SK-N-SH (cell line): ENCODE measurements around the gene F5. TPM values are rescaled to one million over a fixed set of nuclear protein-coding genes. Genes with fewer than 3 reads are reported as not detected.

Experiments
- CTCF ChIA-PET: fragments of 300-600, 350-600 bp; formaldehyde crosslinking; extraction: SDS; loops from one replicate; lab custom pipeline; 2021; lab: Yijun Ruan, JAX
- POLR2A ChIA-PET: fragments of 350-600 bp; sonication (Branson Sonifier 250); formaldehyde crosslinking; extraction: SDS; loops from one replicate; lab custom pipeline; 2020; ENCODE audit warnings: antibody characterized with exemption, inconsistent platforms; lab: Yijun Ruan, JAX
- DNase-seq: peaks from one replicate; pipeline ENCODE4 v3.0.0; 2012
- H2AFZ ChIP-seq: fragments of 200-600 bp; sonication (generic); 2 replicates; pipeline ENCODE4 v1.8.1; 2016; ENCODE audit warnings: antibody characterized with exemption, mild to moderate bottlenecking, low read depth
- H3F3A ChIP-seq: fragments of 200-600 bp; sonication (generic); replicated peaks from 2 replicates; pipeline ENCODE3; 2016; ENCODE audit warnings: antibody characterized with exemption, mild to moderate bottlenecking; ENCODE audit not compliant: insufficient read depth
- H3K27ac ChIP-seq, 2 experiments: fragments of 200-500 bp in 1 of 2; fragments of 200-600 bp in 1 of 2; sonication (Bioruptor generic) in 1 of 2; sonication (generic), shearing (Covaris generic) in 1 of 2; 2 replicates each; pipeline versions ENCODE4 v1.5.1 to v1.6.1; 2014 to 2016; ENCODE audit warnings: low read depth in 2 of 2, inconsistent platforms in 1 of 2, low read length in 1 of 2, mild to moderate bottlenecking in 1 of 2, mixed read lengths in 1 of 2
- H3K27me3 ChIP-seq: fragments of 200-600 bp; sonication (generic), shearing (Covaris generic); 2 replicates; pipeline ENCODE4 v1.6.1; 2016; ENCODE audit warnings: mixed run types; ENCODE audit not compliant: insufficient read depth
- H3K36me3 ChIP-seq, 2 experiments: fragments of 200-500 bp in 1 of 2; fragments of 200-600 bp in 1 of 2; sonication (Bioruptor generic) in 1 of 2; sonication (generic) in 1 of 2; replicated peaks in 1 of 2; 2 replicates each; pipeline versions ENCODE3 to v1.5.1; 2014 to 2016; ENCODE audit warnings: low read length in 1 of 2, mild to moderate bottlenecking in 1 of 2; ENCODE audit not compliant: insufficient read depth in 2 of 2, control insufficient read depth in 1 of 2
- H3K4me1 ChIP-seq, 2 experiments: fragments of 200-500 bp in 1 of 2; fragments of 200-600 bp in 1 of 2; sonication (Bioruptor generic) in 1 of 2; sonication (generic), shearing (Covaris generic) in 1 of 2; 2 replicates each; pipeline versions ENCODE4 v1.5.1 to v1.6.1; 2014 to 2016; ENCODE audit warnings: low read depth in 1 of 2, low read length in 1 of 2, mixed run types in 1 of 2; ENCODE audit not compliant: insufficient read depth in 2 of 2, control insufficient read depth in 1 of 2
- H3K4me2 ChIP-seq: fragments of 200-600 bp; sonication (generic), shearing (Covaris generic); 2 replicates; pipeline ENCODE4 v1.6.1; 2017; ENCODE audit warnings: mixed run types
- H3K4me3 ChIP-seq, 2 experiments: fragments of 200-500 bp in 1 of 2; fragments of 200-600 bp in 1 of 2; sonication (Bioruptor generic) in 1 of 2; sonication (generic), shearing (Covaris generic) in 1 of 2; 2 replicates each; pipeline versions ENCODE4 v1.5.1 to v1.8.1; 2014 to 2016; ENCODE audit warnings: low read depth in 2 of 2, inconsistent platforms in 1 of 2, low read length in 1 of 2, mild to moderate bottlenecking in 1 of 2, mixed read lengths in 1 of 2, moderate library complexity in 1 of 2
- H3K79me2 ChIP-seq: fragments of 200-600 bp; sonication (generic); 2 replicates; pipeline ENCODE4 v1.8.1; 2017; ENCODE audit warnings: mild to moderate bottlenecking; ENCODE audit not compliant: insufficient read depth
- H3K9ac ChIP-seq: fragments of 200-600 bp; sonication (generic); 2 replicates; pipeline ENCODE4 v1.6.1; 2017; ENCODE audit warnings: mixed run types
- H3K9me2 ChIP-seq: fragments of 200-600 bp; sonication (generic); 2 replicates; pipeline ENCODE4 v1.6.1; 2017; ENCODE audit warnings: mixed run types
- H3K9me3 ChIP-seq: fragments of 200-600 bp; sonication (generic); 2 replicates; pipeline ENCODE4 v1.6.1; 2017; ENCODE audit warnings: mixed run types, mild to moderate bottlenecking, moderate library complexity
- H4K20me1 ChIP-seq: fragments of 200-600 bp; sonication (generic); 2 replicates; pipeline ENCODE4 v1.6.1; 2017; ENCODE audit warnings: mild to moderate bottlenecking, mixed run types; ENCODE audit not compliant: insufficient read depth
- CHD2 ChIP-seq: fragments of 150-350 bp; IDR thresholded peaks from 2 replicates; pipeline ENCODE4 v1.6.1; 2018; ENCODE audit warnings: low read length; ENCODE audit not compliant: partially characterized antibody
- EZH2phosphoT487 ChIP-seq: fragments of 200-600 bp; sonication (generic); IDR thresholded peaks from 2 replicates; pipeline ENCODE4 v1.6.1; 2017; ENCODE audit warnings: low read depth, mixed run types, mild to moderate bottlenecking, antibody characterized with exemption, moderate library complexity, borderline replicate concordance
- FOSL2 ChIP-seq: IDR thresholded peaks from 2 replicates; pipeline ENCODE4 v1.4.0; 2012; ENCODE audit warnings: low read depth, mild to moderate bottlenecking, moderate library complexity, borderline replicate concordance
- FOXJ3 ChIP-seq: sonication (generic); formaldehyde crosslinking; IDR thresholded peaks from 2 replicates; pipeline ENCODE4 v1.5.1; 2020; ENCODE audit warnings: mild to moderate bottlenecking, missing genetic modification reagents
- FOXM1 ChIP-seq: IDR thresholded peaks from 2 replicates; pipeline ENCODE4 v1.4.0; 2012; ENCODE audit warnings: low read depth, mild to moderate bottlenecking
- GABPA ChIP-seq: IDR thresholded peaks from 2 replicates; pipeline ENCODE4 v1.4.0; 2012; ENCODE audit warnings: low read depth, mild to moderate bottlenecking
- MEF2A ChIP-seq: IDR thresholded peaks from 2 replicates; pipeline ENCODE4 v1.4.0; 2012; ENCODE audit warnings: low read depth, borderline replicate concordance
- PBX3 ChIP-seq: IDR thresholded peaks from 2 replicates; pipeline ENCODE4; 2012
- POLR2AphosphoS5 ChIP-seq: IDR thresholded peaks from 2 replicates; pipeline ENCODE4 v1.6.1; 2012; ENCODE audit warnings: low read depth, low read length
- RAD21 ChIP-seq: IDR thresholded peaks from 2 replicates; pipeline ENCODE4 v1.6.1; 2012; ENCODE audit warnings: mild to moderate bottlenecking, low read length
- RCOR1 ChIP-seq: fragments of 150-350 bp; IDR thresholded peaks from 2 replicates; pipeline ENCODE4 v1.6.1; 2017; ENCODE audit warnings: antibody characterized with exemption, low read length
- RXRA ChIP-seq: IDR thresholded peaks from 2 replicates; pipeline ENCODE4 v1.4.0; 2012; ENCODE audit warnings: low read depth, mild to moderate bottlenecking, borderline replicate concordance
- TAF1 ChIP-seq: IDR thresholded peaks from 2 replicates; pipeline ENCODE4 v1.6.1; 2012; ENCODE audit warnings: low read depth, mild to moderate bottlenecking, low read length, moderate library complexity, borderline replicate concordance
- TEAD4 ChIP-seq: IDR thresholded peaks from 2 replicates; pipeline ENCODE4 v1.4.0; 2012; ENCODE audit warnings: mild to moderate bottlenecking, borderline replicate concordance; ENCODE audit not compliant: insufficient read depth
- USF2 ChIP-seq: fragments of 150-350 bp; IDR thresholded peaks from 2 replicates; pipeline ENCODE4 v1.6.1; 2017; ENCODE audit warnings: antibody characterized with exemption, low read length, low read depth, borderline replicate concordance
- YY1 ChIP-seq: IDR thresholded peaks from 2 replicates; pipeline ENCODE4 v1.4.0; 2012; ENCODE audit warnings: low read depth, mild to moderate bottlenecking
- polyA plus RNA-seq, 3 experiments: library from polyadenylated mRNA; depleted of rRNA; stranded (reverse); fragments of >200 nt; gene quantifications; 2 replicates each; pipeline ENCODE4 v1.2.3, GENCODE V29; 2012
- TF ChIP-seq, protein P1 (sequence below): IDR thresholded peaks from 2 replicates; pipeline ENCODE4 v1.4.0; 2012; ENCODE audit warnings: low read depth
- TF ChIP-seq, protein P2 (sequence below): IDR thresholded peaks from 2 replicates; pipeline ENCODE4 v1.6.1; 2012; ENCODE audit warnings: mild to moderate bottlenecking, low read depth, low read length, moderate library complexity
- TF ChIP-seq, protein P3 (sequence below): fragments of 200-600 bp; sonication (generic); IDR thresholded peaks from 2 replicates; pipeline ENCODE4 v1.6.1; 2017; ENCODE audit warnings: antibody characterized with exemption, mild to moderate bottlenecking, moderate library complexity

Gene F5
- polyA plus RNA-seq, 1 of the 3 experiments (the other 2 are of a cell fraction): under 0.01 TPM

DNA sequence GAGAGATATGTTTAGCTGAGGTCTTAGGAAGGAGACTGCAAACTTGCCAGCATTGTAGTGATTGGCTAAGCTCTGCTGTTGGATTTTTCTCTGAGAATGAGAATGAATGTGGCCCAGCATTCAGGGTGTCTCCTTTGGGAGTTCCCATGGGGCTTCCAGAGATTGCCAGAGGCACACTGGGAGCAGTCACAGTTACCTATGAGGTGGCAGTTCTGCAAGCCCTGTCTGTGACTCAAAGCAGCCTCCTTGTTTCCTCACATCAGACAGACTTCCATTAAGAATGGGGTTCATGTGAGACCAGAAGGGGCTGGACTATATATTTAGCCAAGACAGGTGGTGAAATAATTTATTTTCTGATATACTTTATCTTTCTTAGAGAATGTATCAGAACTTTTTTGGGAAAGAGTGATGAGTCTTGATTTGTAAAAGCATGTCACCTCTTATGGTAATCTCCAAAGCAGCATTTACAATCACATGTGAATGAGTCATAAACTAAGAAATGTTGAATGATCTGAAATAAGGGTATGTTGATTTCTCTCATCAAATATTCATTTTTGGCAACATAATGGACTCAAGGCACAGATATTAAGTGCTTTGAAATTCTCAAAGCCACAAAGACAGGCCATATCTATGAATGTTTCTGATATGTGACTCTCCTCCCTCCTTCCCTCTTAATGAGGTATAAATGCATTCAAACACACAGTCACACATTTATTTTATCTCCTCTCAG lies 91.1 kb downstream of the F5 start:
- Histone ChIP-seq H3K27me3 (no peaks in the 10 kb centered on the region), H3K9me3 (no peaks in the 10 kb centered on the region), H3K4me1 (no peaks in the 10 kb centered on the region; a peak in 1 of 4 replicates), H3K27ac (no peak overlapping the region), H3K9ac (no peak overlapping the region), H2AFZ (no peak overlapping the region), H3K9me2 (no peaks in the 10 kb centered on the region), H4K20me1 (no peaks in the 10 kb centered on the region), H3K36me3 (no peaks in the 10 kb centered on the region), H3K4me2 (no peak overlapping the region), H3K79me2 (no peaks in the 10 kb centered on the region), H3K4me3 (no peak overlapping the region), H3F3A (no peaks in the 10 kb centered on the region)
- no peak for DNase-seq
- ChIA-PET POLR2A (no interaction called here), CTCF (no interaction called here)
- TF ChIP-seq CHD2: no peak
- TF ChIP-seq YY1: no peak
- TF ChIP-seq EZH2phosphoT487: no peak
- TF ChIP-seq, protein P1, sequence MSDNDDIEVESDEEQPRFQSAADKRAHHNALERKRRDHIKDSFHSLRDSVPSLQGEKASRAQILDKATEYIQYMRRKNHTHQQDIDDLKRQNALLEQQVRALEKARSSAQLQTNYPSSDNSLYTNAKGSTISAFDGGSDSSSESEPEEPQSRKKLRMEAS: no peak
- TF ChIP-seq FOXM1: no peak
- TF ChIP-seq TEAD4: no peak
- TF ChIP-seq, protein P2, sequence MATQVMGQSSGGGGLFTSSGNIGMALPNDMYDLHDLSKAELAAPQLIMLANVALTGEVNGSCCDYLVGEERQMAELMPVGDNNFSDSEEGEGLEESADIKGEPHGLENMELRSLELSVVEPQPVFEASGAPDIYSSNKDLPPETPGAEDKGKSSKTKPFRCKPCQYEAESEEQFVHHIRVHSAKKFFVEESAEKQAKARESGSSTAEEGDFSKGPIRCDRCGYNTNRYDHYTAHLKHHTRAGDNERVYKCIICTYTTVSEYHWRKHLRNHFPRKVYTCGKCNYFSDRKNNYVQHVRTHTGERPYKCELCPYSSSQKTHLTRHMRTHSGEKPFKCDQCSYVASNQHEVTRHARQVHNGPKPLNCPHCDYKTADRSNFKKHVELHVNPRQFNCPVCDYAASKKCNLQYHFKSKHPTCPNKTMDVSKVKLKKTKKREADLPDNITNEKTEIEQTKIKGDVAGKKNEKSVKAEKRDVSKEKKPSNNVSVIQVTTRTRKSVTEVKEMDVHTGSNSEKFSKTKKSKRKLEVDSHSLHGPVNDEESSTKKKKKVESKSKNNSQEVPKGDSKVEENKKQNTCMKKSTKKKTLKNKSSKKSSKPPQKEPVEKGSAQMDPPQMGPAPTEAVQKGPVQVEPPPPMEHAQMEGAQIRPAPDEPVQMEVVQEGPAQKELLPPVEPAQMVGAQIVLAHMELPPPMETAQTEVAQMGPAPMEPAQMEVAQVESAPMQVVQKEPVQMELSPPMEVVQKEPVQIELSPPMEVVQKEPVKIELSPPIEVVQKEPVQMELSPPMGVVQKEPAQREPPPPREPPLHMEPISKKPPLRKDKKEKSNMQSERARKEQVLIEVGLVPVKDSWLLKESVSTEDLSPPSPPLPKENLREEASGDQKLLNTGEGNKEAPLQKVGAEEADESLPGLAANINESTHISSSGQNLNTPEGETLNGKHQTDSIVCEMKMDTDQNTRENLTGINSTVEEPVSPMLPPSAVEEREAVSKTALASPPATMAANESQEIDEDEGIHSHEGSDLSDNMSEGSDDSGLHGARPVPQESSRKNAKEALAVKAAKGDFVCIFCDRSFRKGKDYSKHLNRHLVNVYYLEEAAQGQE: no peak
- no peak for TF ChIP-seq POLR2AphosphoS5
- no peak for TF ChIP-seq RAD21
- no peak for TF ChIP-seq TAF1
- TF ChIP-seq PBX3: no peak
- no peak for TF ChIP-seq MEF2A
- TF ChIP-seq RXRA: no peak
- TF ChIP-seq GABPA: no peak
- TF ChIP-seq USF2: no peak
- TF ChIP-seq RCOR1: no peak
- TF ChIP-seq FOSL2: no peak
- TF ChIP-seq FOXJ3: no peak
- TF ChIP-seq, protein P3, sequence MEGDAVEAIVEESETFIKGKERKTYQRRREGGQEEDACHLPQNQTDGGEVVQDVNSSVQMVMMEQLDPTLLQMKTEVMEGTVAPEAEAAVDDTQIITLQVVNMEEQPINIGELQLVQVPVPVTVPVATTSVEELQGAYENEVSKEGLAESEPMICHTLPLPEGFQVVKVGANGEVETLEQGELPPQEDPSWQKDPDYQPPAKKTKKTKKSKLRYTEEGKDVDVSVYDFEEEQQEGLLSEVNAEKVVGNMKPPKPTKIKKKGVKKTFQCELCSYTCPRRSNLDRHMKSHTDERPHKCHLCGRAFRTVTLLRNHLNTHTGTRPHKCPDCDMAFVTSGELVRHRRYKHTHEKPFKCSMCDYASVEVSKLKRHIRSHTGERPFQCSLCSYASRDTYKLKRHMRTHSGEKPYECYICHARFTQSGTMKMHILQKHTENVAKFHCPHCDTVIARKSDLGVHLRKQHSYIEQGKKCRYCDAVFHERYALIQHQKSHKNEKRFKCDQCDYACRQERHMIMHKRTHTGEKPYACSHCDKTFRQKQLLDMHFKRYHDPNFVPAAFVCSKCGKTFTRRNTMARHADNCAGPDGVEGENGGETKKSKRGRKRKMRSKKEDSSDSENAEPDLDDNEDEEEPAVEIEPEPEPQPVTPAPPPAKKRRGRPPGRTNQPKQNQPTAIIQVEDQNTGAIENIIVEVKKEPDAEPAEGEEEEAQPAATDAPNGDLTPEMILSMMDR: no peak
